Mucosa of rectum (tissue), 2 donors: ENCODE measurements around the gene MAPKAP1.
A peak's percentile ranks its signal among the peaks of the same experiment; 100 is the strongest.

Experiments used
- H3K27ac ChIP-seq, 2 donors: one replicate each; pipeline ENCODE4 v1.7.0; 2013; ENCODE audit warnings: inconsistent platforms in 2 of 2, low read depth in 2 of 2, low read length in 2 of 2
- H3K27me3 ChIP-seq, 2 donors: one replicate each; pipeline ENCODE4 v1.7.0; 2013; ENCODE audit warnings: low read length in 2 of 2; ENCODE audit not compliant: control insufficient read depth in 2 of 2, insufficient read depth in 2 of 2
- H3K36me3 ChIP-seq, 2 donors: one replicate each; pipeline ENCODE4 v1.7.0; 2013; ENCODE audit warnings: low read length in 2 of 2; ENCODE audit not compliant: control insufficient read depth in 2 of 2, insufficient read depth in 2 of 2
- H3K4me1 ChIP-seq, 2 donors: one replicate each; pipeline ENCODE4 v1.7.0; 2013; ENCODE audit warnings: low read length in 2 of 2, mild to moderate bottlenecking in 1 of 2; ENCODE audit not compliant: control insufficient read depth in 2 of 2, insufficient read depth in 2 of 2
- H3K4me3 ChIP-seq, 2 donors: one replicate each; pipeline ENCODE4 v1.7.0; 2013; ENCODE audit warnings: low read length in 2 of 2
- H3K9ac ChIP-seq, 2 donors: one replicate each; pipeline ENCODE4 v1.7.0; 2013; ENCODE audit warnings: low read length in 2 of 2, low read depth in 1 of 2, mild to moderate bottlenecking in 1 of 2
- H3K9me3 ChIP-seq, 2 donors: one replicate each; pipeline ENCODE4 v1.7.0; 2013; ENCODE audit warnings: low read length in 2 of 2; ENCODE audit not compliant: control insufficient read depth in 2 of 2
- donor health status: healthy.
- donor health status: Normal muscosa, but diverticular disease.

The MAPKAP1 gene

GRCh38 chr9:125613141-125613540, 93.9 kb downstream of the MAPKAP1 start:
- Histone ChIP-seq H3K27me3 (no peaks in the 10 kb centered on the region), H3K27ac (no peak overlapping the region), H3K9me3 (no peaks in the 10 kb centered on the region), H3K4me3 (no peak overlapping the region), H3K9ac (no peak overlapping the region), H3K36me3 (no peaks in the 10 kb centered on the region), H3K4me1 (no peaks in the 10 kb centered on the region)

GRCh38 chr9:125612616-125613015, 94.4 kb downstream of the MAPKAP1 start:
- Histone ChIP-seq H3K36me3 (no peaks in the 10 kb centered on the region), H3K27me3 (no peaks in the 10 kb centered on the region), H3K4me1 (no peaks in the 10 kb centered on the region), H3K4me3 (no peak overlapping the region), H3K27ac (no peak overlapping the region), H3K9me3 (no peaks in the 10 kb centered on the region), H3K9ac (no peak overlapping the region)

DNA sequence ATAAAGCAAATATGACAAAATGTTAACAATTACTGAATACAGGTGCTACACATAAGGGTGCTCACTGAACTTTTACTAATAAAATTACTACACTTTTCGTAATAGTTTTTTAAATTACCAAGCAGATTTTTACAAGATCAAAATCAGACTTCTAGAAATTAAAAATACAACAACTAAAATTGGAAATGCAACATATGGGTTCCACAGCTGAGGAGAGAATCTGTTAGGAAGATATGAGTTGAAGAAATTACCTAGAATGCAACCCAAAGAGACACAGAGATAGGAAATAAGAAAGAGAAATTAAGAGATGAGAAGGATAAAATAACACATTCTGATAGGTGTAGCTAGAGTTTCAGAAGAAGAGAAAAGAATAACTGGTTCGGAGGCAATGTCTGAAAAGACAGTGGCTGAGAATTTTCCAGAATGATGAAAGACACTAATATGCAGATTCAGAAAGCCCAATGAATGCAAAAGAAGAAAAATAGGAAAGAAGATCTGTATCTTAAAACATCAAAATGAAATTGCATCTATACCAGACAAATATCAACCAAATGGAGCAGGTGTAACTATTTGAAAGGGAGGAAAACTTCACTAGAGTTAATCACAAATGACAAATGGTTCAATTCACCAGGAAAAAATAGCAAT, 95.8 kb downstream of the MAPKAP1 start:
- H3K27me3 ChIP-seq: no peaks in the 10 kb centered on the region
- no peaks in the 10 kb centered on the region for H3K4me1 ChIP-seq
- H3K4me3 ChIP-seq: no peak overlapping the region
- no peak overlapping the region for H3K27ac ChIP-seq
- no peak overlapping the region for H3K9ac ChIP-seq
- no peaks in the 10 kb centered on the region for H3K9me3 ChIP-seq
- no peaks in the 10 kb centered on the region for H3K36me3 ChIP-seq

GRCh38 chr9:125609744-125610143, 97.3 kb downstream of the MAPKAP1 start:
- Histone ChIP-seq H3K4me3 (no peak overlapping the region), H3K4me1 (no peaks in the 10 kb centered on the region), H3K9me3 (no peaks in the 10 kb centered on the region), H3K27ac (no peak overlapping the region), H3K9ac (no peak overlapping the region), H3K27me3 (no peaks in the 10 kb centered on the region), H3K36me3 (no peaks in the 10 kb centered on the region)

DNA sequence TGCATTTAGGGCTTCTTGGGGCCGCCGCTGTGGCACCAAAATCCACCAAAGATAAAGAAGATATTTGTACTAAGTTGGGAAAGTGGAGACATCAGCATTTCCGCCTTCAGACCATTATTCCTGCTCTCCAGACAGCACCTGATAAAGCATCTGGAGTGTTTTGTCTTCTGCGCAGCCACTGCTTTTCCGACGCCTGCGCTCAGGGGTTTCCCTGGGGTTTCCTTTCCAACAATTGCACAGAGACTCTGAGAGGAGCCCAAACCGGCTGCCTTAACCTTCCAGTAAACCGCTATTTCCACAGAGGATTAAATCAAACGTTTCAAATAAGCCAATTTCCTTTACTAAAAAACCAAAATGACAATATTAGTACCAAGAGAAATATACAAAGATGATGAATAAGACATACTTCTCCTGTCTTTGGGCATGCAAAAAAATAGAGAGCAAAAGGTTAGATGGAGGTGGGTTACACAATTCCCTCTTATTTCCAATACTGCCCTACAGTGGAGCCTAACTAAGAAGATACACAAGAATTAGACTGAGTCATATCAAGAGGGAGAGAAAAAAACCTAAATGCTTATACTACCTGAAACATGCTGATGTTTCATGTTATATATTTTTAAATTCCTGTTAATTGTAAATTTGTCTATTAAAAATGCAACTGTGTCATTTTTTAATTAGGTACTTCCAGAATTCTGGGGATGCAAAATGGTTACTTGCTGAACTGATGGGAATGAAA, 98.4 kb downstream of the MAPKAP1 start:
- no peak overlapping the region for H3K27ac ChIP-seq
- no peaks in the 10 kb centered on the region for H3K36me3 ChIP-seq
- H3K9ac ChIP-seq: no peak overlapping the region
- H3K9me3 ChIP-seq: no peaks in the 10 kb centered on the region
- H3K4me3 ChIP-seq: no peak overlapping the region
- no peaks in the 10 kb centered on the region for H3K27me3 ChIP-seq
- H3K4me1 ChIP-seq: peaks cover 0 to 3% of the 10 kb centered on the region in 2 donors

- no peak overlapping the region for H3K27ac ChIP-seq
- H3K9ac ChIP-seq: no peak overlapping the region
- H3K4me3 ChIP-seq: no peak overlapping the region
- no peaks in the 10 kb centered on the region for H3K27me3 ChIP-seq
- no peaks in the 10 kb centered on the region for H3K9me3 ChIP-seq
- no peaks in the 10 kb centered on the region for H3K36me3 ChIP-seq
- H3K4me1 ChIP-seq: peaks cover 4 to 17% of the 10 kb centered on the region in 2 donors
Measured at GRCh38 chr9:125604196-125604595, 102.8 kb downstream of the MAPKAP1 start.

DNA sequence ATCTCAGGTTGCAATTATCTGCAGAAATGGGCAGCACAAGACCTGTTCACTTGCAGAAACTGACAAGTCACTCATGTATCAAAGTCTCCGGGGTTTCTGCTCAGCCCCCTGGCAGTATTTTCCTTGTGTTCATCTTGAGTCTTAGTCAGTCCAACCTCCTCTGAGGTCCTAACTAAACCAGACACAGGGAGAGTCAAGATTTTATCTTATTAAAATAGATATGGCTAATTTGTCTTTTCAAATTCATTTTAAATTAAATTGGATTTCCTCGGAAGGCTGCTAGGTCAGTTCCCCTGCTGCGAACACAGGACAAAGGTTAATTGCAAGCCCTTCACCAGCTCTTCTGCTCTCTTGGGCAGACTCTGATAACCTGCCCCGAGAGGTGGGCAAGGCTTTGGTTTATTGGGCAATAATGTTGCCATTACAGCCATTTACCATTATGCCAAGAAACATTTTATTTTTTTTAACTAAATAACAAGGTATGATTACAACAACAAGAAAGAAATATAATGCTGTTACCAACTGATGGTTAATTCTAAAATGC, 103.5 kb downstream of the MAPKAP1 start:
- H3K9me3 ChIP-seq: no peaks in the 10 kb centered on the region
- H3K27me3 ChIP-seq: no peaks in the 10 kb centered on the region

DNA sequence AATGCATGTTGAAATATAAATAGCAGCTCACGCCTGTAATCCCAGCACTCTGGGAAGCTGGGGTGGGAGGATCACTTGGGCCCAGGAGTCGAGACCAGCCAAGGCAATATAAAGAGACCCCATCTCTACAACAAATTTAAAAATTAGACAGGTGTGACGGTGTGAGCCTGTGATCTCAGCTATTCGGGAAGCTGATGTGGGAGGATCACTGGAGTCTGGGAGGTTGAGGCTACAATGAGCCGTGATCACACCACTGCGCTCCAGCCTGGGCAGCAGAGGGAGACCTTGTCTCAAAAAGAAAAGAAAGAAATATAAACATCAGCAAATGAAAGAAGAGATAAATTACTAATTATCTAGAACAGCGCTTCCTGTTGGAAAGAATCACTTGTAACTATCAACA, 105.0 kb downstream of the MAPKAP1 start:
- Histone ChIP-seq H3K36me3 (no peaks in the 10 kb centered on the region), H3K27me3 (no peaks in the 10 kb centered on the region), H3K9me3 (no peaks in the 10 kb centered on the region), H3K4me1 (peaks cover 4 to 19% of the 10 kb centered on the region in 2 donors), H3K27ac (no peak overlapping the region), H3K4me3 (no peak overlapping the region), H3K9ac (no peak overlapping the region)

More for the DNA sequence above, 103.5 kb downstream of the MAPKAP1 start:
- Histone ChIP-seq H3K36me3 (no peaks in the 10 kb centered on the region), H3K4me1 (peaks cover 4 to 17% of the 10 kb centered on the region in 2 donors), H3K4me3 (no peak overlapping the region), H3K9ac (no peak overlapping the region), H3K27ac (no peak overlapping the region)

- Histone ChIP-seq H3K9me3 (no peaks in the 10 kb centered on the region), H3K27ac (peak overlapping the region; percentile 44 to 67), H3K9ac (no peak overlapping the region), H3K27me3 (no peaks in the 10 kb centered on the region), H3K36me3 (peaks cover 0 to 4% of the 10 kb centered on the region in 2 donors), H3K4me3 (peak overlapping the region; percentile 9 to 26), H3K4me1 (peaks cover 4 to 19% of the 10 kb centered on the region in 2 donors)
Measured at GRCh38 chr9:125600194-125600593, 106.8 kb downstream of the MAPKAP1 start.

GRCh38 chr9:125594223-125594610, 112.8 kb downstream of the MAPKAP1 start:
- H3K27me3 ChIP-seq: no peaks in the 10 kb centered on the region
- no peak overlapping the region for H3K4me3 ChIP-seq
- peaks cover 0 to 8% of the 10 kb centered on the region in 2 donors for H3K4me1 ChIP-seq
- no peak overlapping the region for H3K9ac ChIP-seq
- peaks cover 0 to 4% of the 10 kb centered on the region in 2 donors for H3K36me3 ChIP-seq
- H3K27ac ChIP-seq: no peak overlapping the region
- no peaks in the 10 kb centered on the region for H3K9me3 ChIP-seq
